Colon (tissue), 2 donors: ENCODE measurements around the gene PTDSS2.

Source experiments
- FAIRE-seq: peaks from 2 replicates; lab custom pipeline; 2012; peaks lifted over from hg19 to GRCh38; lab: Jason Lieb, UNC
- donor health status: control.
- donor health status: control.

PTDSS2 gene

DNA sequence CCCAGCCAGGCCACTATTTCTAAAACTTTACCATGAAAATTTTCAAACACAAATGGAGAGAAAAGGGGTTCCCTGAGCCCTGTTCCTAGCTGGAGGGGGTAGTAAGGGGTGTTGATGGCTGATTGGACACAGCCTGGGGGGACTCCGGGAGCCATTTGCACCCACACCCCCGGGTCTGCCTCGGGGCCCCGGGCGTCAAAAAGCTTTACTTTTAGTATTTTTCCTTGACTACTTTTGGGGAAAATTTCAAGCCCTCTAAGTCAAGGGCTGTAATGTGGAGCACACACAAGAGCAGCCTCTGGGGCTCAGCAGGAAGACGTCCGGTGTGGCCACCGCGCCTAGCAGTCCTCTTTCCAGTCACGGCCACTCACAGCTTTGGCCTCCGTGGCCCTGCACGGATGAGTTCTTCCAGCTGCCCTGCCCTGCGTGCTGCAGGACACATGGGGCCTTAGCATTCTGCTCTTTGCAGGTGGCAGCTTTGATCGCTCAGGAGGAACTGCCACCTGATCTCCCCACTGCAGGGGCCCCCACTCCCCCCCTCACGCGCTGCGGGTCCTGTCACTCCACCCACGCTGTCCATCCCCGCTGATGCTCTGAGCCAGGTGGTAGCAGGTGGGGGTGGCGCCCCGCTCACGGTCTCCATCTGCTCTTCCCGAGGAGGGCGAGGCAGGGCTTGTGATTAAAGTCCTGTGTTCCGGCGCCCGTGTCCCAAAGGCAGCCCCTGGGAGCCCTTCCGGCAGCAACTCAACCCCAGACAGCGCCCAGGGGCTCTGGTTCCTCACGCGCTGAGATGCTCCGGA, 42.5 kb downstream of the PTDSS2 start:
- FAIRE-seq, result no peak

DNA sequence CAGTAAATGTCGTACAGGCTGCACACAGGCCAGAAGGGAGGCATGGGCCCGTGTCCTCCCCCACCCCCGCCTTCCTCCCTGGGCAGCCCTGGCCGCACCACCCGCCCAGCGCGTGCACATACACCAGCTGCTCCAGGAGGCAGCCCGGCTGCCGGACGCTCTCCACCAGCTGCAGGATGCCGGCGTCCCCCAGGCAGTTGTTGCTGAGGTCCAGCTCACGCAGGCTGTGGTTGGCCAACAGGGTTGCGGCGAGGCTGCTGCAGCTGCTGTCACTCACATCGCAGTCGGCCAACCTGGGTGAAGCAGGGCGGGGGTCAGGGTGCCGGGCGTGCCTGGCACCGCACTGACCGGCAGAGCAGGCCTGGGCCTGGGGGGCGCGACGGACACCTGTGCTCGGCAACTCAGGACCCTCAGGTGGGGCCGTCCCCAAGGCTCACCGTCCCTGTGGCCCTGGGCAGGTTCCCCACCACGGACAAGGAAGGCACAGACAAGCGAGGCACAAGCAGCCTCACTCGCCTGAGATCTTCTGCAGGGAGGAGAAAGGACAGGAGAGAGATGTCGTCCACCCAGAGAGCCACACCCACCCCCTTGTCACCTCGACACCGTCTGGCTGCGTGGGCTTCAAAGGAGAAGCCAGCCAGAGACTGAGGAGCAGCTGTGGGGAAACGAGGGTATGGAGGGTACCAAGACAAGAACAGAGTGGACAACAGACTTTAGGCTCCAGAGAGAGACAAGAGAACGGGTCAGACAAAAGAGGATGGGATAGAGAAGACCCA, 44.9 kb downstream of the PTDSS2 start:
- no peak for FAIRE-seq

DNA sequence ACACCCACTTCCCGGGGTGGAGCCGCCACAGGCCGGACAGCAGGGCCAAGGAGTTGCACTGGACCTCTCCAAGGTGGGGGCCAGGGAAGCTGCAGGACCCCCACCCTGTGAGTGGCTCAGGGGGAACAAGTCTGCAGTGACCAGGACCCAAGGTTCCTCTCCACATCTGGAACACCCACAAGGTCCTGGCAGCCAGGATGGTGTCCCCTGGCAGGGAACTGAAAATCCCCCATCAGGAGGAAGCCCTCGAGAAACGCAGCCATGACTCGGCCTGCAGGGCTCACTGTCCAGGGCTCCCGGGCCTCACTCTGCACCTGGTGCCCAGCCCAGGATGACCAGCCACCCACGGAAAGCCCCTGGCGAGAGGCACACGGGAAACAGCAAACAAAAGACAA, 45.5 kb downstream of the PTDSS2 start:
- FAIRE-seq, result no peak

DNA sequence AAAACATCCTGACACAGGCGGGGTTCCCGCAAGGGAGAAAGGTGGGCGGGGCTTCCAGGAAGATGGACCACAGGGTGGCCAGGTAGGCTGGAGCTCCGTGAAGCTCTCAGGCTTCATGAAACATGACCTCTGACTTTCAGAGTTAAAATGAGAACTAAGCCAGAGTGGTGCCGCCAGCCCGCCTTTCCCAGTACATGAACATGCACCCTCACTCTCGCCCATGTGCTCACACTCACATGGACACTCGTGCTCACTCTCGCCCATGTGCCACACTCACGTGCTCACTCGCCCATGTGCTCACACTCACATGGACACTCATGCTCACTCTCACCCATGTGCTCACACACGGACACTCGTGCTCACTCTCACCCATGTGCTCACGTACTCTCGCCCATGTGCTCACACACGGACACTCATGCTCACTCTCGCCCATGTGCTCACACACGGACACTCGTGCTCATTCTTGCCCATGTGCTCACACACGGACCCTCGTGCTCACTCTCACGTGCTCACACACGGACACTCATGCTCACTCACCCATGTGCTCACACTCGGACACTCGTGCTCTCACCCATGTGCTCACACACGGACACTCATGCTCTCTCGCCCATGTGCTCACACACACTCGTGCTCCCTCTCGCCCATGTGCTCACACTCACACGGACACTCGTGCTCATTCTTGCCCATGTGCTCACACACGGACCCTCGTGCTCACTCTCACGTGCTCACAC, 46.9 kb downstream of the PTDSS2 start:
- no peak for FAIRE-seq

- FAIRE-seq, result no peak
These were observed 47.7 kb downstream of the PTDSS2 start for GRCh38 chr11:497565-498296.

DNA sequence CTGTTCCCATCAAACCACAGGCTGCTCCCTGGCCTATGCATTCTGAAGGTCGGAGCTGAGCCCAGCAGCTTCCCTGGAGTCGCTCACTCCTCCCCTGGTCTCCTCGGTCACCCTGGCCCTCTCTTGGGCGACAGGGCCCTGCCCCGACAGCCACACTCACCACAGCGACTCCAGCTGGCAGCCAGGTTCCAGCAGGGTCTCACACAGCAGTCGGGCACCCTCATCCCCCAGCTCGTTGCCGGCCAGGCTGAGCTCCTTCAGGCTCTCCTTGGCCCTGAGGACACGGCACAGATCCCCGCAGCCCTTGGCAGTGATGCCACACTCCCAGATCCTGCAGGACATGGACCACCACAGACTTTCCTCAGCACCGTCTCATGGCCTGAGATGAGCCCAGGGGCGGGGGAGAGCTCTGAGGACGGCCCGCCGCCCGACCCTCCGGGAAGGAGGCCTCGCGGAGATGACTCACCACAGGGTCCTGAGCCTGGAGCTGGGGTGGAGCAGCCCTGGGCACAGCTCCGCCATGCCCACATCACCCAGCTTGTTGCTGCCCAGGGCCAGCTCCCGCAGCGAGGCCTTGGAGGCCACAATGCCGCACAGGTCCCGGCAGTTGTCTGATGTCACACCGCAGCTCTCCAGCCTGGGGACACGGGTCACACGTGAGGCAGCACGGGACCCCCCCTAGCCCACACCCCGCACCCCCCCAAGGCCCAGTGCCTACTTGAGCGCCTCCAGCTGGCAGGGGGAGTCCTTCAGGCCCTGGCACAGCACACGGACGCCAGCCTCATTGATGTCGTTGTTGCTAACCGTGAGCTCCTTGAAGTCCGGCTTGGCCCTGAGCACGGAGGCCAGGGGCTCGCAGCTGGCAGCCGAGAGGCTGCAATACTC, 48.5 kb downstream of the PTDSS2 start:
- no peak for FAIRE-seq

- no peak for FAIRE-seq
These were observed 49.4 kb downstream of the PTDSS2 start for GRCh38 chr11:499201-500076.

- no peak for FAIRE-seq
These were observed 51.1 kb downstream of the PTDSS2 start for GRCh38 chr11:501001-501682.

DNA sequence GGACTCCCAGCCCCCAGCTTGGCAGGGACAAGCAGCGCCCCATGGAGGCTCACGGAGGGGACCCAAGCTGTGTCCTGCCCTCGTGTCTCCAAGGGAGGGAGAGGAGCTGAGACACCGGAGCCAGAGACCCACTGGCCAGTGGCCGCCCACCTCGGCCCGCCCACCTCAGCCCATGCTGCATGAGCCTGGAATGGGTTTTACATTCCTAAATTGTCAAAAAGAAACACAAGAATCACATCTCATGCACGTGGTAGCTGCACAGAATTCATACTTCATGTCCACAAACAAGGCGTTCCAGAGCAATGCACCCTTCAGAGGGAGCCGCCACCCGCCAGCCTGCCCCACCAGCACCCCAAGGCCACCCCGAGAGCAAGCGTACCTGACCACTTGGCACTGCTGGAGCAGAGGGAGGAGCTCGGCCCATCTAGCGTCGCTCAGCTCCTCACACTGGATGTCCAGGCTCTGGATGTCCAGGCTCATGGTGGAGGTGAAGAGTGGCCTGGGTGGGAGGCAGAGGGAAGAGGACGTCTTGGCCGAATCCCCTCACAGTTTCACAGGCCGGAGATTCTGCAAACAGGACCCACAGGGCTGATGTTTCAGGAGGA, 51.7 kb downstream of the PTDSS2 start:
- no peak for FAIRE-seq

- FAIRE-seq, result no peak
These were observed 52.5 kb downstream of the PTDSS2 start for GRCh38 chr11:502288-503178.

DNA sequence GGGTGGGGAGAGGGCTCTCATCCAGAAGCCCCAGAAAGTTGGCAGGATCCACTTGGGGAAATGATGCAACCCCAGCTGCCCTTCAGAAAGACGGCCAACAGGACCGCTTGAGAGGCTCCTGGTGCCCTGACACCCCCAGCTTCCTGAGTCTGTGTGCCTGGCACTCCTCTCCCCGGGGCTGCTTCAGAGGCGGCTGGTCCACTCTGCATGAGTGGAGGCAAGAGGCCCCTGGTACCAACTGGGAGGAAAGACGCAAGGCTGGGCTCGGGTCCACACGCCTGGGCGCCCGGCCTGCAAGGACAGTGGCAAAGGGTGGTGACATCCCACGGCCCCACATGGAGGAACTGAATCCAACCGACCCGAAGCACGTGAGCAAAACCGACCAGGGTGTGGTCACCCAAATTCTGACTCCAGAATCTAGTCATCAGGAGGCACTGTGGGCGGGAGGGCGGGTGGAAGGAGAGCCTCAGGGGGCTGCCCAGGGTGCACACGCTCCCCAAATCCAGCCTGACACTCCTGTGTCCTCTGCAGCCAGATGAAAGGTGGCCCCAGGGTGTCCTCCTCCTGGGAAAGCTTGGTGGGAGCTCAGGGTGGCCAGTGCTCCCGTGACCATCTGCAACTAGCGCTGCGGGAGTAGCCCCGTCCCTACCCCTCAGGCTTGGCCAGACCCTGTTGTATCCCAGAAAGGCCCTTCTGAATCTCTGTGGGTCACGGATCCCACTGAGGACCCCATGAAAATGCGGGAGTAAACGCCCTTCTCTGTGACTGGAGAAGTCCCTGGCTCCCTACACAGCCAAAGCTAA, 53.3 kb downstream of the PTDSS2 start:
- no peak for FAIRE-seq

DNA sequence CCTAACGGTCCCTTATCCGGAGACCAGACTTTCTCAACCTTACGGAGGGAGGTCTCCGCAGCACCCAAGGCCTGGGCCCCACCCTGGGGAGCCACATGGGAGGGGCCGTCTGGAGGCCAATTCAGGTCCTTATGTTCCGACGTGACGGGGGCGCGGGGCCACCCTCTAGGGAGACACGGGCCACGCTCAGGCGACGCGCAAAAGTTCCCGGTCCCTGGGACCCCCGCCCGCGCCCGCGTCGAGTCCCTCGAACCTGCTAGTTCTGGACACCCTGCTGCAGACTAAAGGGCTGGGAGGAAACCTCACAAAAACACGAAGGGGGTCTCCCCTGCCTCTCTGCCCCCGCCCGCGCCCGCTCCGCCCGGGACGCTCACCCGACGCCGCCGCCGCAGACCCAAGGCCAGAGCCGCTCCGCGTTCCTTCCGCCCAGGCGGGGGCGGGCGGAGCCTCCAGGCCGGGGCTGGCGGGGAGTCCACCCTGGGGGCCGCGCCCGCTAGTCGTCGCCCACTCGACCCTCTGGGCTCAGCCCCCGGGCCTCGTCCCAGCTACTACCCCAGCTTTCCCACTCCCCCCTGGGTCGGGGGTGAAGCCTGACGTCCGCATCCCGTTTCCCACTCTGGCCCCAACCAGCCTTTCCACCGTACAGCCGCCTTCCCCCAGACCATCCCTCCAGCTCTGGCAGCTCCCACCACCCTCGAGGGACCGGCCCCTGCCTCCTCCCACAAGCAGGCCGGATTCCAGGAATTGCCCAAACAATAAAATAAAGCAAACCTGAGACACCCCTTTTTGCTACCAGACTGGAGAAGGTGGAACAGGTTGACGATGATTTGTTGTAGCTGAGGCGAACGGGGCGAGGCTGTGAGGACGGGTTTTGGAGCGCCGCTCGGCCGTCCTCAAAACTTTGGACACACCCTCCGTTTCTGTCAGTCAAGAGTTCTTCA, 54.2 kb downstream of the PTDSS2 start:
- FAIRE-seq, result no peak

GRCh38 chr11:504994-505344, 54.9 kb downstream of the PTDSS2 start:
- no peak for FAIRE-seq

DNA sequence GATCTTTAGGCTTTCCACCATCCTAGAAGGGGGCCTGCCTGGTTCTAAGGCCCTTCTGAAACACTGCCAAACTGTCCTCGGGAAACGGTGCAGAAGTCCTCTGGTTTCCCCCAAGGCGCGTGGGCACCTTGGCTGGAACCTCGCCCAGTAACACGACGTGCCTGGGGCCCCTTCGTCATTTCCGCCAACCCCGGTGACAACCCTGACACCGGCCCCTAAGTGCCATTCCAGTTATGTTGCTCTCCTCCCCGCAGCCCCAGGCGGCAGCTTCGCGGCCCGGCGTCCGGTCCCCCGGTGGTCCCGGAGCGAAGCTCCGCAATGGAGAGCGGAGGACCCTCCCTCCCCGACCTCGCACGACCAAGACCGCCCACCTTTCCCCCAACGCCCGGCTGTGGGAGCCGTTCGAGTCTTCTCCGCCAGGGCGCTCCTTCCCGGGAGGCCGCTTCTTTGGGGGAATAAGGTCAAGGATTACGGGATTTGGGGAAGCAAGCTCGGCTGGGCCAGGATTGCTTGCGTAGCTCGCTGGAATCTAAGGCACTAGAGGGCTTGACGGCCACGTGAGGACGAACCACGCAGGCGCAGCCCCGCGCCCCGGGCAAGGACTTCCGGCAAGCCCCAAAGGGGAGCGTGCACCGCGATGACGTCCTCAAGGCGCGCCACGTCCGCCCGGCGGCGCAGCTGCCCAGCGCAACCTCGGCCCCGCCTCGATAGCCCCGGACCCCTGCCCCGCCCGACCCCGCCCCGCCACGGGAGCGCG, 56.3 kb downstream of the PTDSS2 start:
- FAIRE-seq, result no peak

DNA sequence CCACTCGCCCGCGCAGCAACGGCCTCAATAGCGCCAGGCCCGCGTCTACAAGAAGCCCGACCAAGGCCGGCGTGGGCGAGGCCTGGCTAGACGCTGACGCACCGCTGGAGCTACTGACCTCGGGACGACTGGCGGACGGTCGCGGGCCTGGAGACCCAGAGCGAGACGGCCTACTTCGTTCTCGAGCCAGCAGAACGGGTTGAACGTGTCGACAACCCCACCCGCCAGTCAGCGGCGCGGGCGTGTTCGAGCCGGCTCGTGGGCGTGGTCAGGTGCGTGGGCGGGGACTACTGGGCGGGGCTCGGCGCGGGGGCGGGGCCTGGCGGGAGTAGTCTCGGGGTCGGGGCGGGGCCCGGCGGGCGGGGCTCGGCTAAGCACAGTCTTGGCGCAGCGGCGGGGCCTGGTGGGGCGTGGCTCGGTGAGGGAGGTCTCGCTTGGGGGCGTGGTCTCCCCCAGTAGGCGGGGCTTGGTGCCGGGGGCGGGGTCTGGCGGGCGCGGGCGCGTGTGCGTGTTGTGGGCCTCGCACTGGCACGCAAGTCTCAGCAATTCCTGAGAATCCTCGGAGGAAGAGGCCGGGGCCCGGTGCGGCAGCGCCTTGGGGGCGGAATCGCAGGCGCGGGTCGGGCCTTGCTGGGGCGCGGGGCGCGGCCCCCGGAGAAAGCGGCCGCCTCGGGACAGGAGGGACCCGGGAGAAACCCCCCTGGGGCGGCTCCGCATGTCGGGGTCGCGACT, 57.1 kb downstream of the PTDSS2 start, which contains the start of gene RNH1:
TSS of gene RNH1 (minus strand) at position 248 of the 732 bp plus-strand sequence. CDS start 5,080 bp downstream, outside the sequence.
- no peak for FAIRE-seq
